Calu3 (cell line): ENCODE data around the gene IL17C. TPM values are rescaled to one million over a fixed set of nuclear protein-coding genes. Genes with fewer than 3 reads are reported as not detected.

ENCODE experiments used
- BruUV-seq: library from RNA; stranded (reverse); fragments of 400-500 nt; replicated peaks from 2 replicates; lab custom pipeline; 2021; lab: Mats Ljungman, UMichigan
- CTCF ChIA-PET: fragments of 300-600 bp; sonication (Branson Sonifier 250); formaldehyde crosslinking; loops from one replicate; lab custom pipeline; 2022; ENCODE audit warnings: antibody characterized with exemption; lab: Charles Lee
- DNase-seq: peaks from one replicate; pipeline ENCODE4 v3.0.0; 2022
- H3K27ac Mint-ChIP-seq: one replicate; pipeline ENCODE4 v1.8.0; 2022; ENCODE audit warnings: mixed read lengths; ENCODE audit not compliant: unreplicated experiment
- H3K27me3 Mint-ChIP-seq: one replicate; pipeline ENCODE4 v1.8.0; 2022; ENCODE audit warnings: mixed read lengths; ENCODE audit not compliant: unreplicated experiment
- H3K36me3 Mint-ChIP-seq: one replicate; pipeline ENCODE4 v1.8.0; 2022; ENCODE audit warnings: mild to moderate bottlenecking, moderate library complexity, mixed read lengths; ENCODE audit not compliant: insufficient read depth, unreplicated experiment
- H3K4me1 Mint-ChIP-seq: one replicate; pipeline ENCODE4 v1.8.0; 2022; ENCODE audit warnings: mild to moderate bottlenecking, low read depth, mixed read lengths; ENCODE audit not compliant: unreplicated experiment
- H3K4me3 Mint-ChIP-seq: one replicate; pipeline ENCODE4 v1.8.0; 2022; ENCODE audit warnings: mild to moderate bottlenecking, low read depth, moderate library complexity, mixed read lengths; ENCODE audit not compliant: unreplicated experiment
- H3K9me3 Mint-ChIP-seq: one replicate; pipeline ENCODE4 v1.8.0; 2022; ENCODE audit warnings: low read depth, mixed read lengths; ENCODE audit not compliant: unreplicated experiment
- intact Hi-C: fragments of 100-400 bp; cut with micrococcal nuclease; formaldehyde crosslinking; loops from one replicate; pipeline ENCODE4 v1.10.0; 2022; ENCODE audit not compliant: unreplicated experiment
- total RNA-seq: library from RNA; stranded (reverse); gene quantifications from 2 replicates; pipeline ENCODE4 v1.2.3, GENCODE V29; 2022
- TF ChIP-seq, protein P1 (sequence below): fragments of 200-600 bp; IDR thresholded peaks from one replicate; pipeline ENCODE4 v1.8.0; 2022; ENCODE audit warnings: antibody characterized with exemption; ENCODE audit not compliant: unreplicated experiment

Gene IL17C
- total RNA-seq, 1 experiment from 2014 or later, result not detected

DNA sequence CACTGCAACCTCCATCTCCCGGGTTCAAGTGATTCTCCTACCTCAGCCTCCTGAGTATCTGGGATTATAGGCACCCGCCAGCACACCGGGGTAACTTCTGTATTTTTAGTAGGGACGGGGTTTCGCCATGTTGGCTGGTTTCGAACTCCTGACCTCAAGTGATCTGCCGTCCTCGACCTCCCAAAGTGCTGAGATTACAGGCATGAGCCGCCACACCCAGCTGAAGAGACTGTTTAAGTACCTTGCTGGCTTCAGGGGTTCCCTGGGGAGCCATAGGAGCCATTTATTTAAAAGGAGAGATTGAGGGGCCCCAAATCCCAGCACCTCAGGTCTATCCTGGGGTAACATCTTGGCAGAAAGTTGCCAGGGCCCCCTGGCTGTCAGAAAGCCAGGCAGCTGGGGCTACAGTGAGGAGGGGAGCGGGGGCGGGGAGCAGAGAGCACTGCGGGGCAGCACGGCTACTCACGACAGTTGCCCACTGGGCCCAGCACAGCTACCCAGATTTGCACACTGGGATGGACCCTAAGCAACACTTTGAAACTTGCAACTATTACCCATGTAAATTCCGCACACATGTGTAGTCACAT is 46.3 kb downstream of the IL17C start:
- no TSS peak for BruUV-seq
- Mint-ChIP-seq H3K27me3 (peaks cover 61% of the 10 kb centered on the region), H3K36me3 (peaks cover 25% of the 10 kb centered on the region), H3K9me3 (no peaks in the 10 kb centered on the region), H3K4me1 (peaks cover 21% of the 10 kb centered on the region), H3K4me3 (peak overlapping the region; percentile 76), H3K27ac (no peak overlapping the region)
- CTCF ChIA-PET, result interaction anchor here (1.3 kb wide), 1 partner anchor 13 kb away, joined by 3 read pairs; no protein-coding TSS in a partner anchor
- intact Hi-C loops, result no loop called here
- TF ChIP-seq, protein P1, sequence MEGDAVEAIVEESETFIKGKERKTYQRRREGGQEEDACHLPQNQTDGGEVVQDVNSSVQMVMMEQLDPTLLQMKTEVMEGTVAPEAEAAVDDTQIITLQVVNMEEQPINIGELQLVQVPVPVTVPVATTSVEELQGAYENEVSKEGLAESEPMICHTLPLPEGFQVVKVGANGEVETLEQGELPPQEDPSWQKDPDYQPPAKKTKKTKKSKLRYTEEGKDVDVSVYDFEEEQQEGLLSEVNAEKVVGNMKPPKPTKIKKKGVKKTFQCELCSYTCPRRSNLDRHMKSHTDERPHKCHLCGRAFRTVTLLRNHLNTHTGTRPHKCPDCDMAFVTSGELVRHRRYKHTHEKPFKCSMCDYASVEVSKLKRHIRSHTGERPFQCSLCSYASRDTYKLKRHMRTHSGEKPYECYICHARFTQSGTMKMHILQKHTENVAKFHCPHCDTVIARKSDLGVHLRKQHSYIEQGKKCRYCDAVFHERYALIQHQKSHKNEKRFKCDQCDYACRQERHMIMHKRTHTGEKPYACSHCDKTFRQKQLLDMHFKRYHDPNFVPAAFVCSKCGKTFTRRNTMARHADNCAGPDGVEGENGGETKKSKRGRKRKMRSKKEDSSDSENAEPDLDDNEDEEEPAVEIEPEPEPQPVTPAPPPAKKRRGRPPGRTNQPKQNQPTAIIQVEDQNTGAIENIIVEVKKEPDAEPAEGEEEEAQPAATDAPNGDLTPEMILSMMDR, result no peak
- DNase-seq, result no peak

DNA sequence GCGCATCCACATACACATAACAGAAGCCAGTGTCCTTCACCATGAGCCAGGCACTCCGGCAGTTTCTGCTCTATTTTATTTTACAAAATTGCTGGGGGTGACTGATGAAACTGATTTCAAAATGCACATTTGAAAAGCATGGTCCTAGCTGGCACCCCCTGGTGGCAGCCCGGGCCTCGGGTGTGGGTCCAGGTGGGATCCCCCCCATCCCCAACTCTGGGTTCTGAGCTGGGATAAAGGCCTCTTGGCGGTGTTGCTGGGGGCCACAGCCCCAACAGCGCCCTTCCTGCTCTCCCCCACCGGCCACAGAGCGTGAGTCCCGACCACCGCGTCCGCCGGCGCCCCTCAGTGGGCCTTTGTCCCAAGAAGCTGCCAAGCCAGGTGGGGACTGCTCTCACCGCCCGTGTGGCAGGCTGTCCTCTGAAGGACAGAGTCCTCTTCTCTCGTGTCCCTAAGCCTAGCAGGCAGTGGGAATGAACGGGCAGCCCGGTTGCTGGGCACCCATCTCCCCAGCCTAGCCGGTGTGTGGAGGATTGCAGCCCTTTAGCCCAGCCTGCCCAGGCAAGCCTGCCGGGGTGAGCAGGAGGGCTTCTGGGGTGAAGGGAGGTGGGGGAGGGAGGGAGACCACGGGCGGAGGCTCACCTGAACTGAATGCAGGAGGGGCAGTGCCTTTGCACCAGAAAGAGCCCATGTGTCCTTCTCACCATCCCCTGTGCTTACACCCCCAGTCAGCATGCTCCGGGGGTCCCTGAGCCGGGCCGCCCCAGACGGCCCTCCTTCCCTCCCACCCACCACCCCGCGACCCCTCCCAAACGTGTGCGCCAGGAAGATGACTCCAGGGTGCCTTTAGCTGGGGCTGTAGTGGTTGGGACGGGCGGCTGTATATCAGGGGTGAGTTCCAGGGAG is 47.0 kb downstream of the IL17C start:
- DNase-seq, result peak; percentile 68
- peaks cover 25% of the 10 kb centered on the region for H3K36me3 Mint-ChIP-seq
- no TSS peak for BruUV-seq
- TF ChIP-seq, protein P1, result peak; percentile 76
- H3K4me3 Mint-ChIP-seq, result peak overlapping the region; percentile 76
- H3K9me3 Mint-ChIP-seq, result no peaks in the 10 kb centered on the region
- no peak overlapping the region for H3K27ac Mint-ChIP-seq
- CTCF ChIA-PET, result interaction anchor here (1.3 kb wide), 1 partner anchor 13 kb away, joined by 3 read pairs; no protein-coding TSS in a partner anchor
- H3K4me1 Mint-ChIP-seq, result peaks cover 21% of the 10 kb centered on the region
- intact Hi-C loops, result no loop called here
- H3K27me3 Mint-ChIP-seq, result peaks cover 66% of the 10 kb centered on the region

DNA sequence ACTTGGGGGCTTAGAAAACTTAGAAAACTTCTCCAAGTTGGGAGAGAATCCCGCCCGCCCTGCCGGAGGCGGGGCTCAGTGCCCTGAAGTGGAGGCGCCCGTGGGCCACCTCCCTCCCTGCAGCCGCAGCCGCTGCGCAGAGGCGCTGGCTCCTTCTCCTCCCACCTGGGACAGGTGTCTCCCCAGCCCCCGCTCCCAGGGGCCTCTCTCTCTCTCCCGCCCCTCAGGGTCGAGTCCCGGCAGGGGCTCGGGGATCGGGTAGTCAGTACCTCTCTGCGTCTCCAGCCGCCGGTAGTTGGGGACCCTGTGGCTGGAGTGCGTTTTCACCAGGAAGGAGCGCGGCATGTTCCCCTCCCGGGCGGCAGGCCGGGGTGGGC is 47.7 kb downstream of the IL17C start:
- Mint-ChIP-seq H3K36me3 (peaks cover 22% of the 10 kb centered on the region), H3K4me1 (peaks cover 18% of the 10 kb centered on the region), H3K9me3 (no peaks in the 10 kb centered on the region), H3K4me3 (peak overlapping the region; percentile 76), H3K27me3 (peaks cover 68% of the 10 kb centered on the region), H3K27ac (no peak overlapping the region)
- BruUV-seq, result no TSS peak
- intact Hi-C loops, result no loop called here
- DNase-seq, result no peak
- CTCF ChIA-PET, result interaction anchor here (1.3 kb wide), 1 partner anchor 14 kb away, joined by 3 read pairs; no protein-coding TSS in a partner anchor
- TF ChIP-seq, protein P1, result no peak

DNA sequence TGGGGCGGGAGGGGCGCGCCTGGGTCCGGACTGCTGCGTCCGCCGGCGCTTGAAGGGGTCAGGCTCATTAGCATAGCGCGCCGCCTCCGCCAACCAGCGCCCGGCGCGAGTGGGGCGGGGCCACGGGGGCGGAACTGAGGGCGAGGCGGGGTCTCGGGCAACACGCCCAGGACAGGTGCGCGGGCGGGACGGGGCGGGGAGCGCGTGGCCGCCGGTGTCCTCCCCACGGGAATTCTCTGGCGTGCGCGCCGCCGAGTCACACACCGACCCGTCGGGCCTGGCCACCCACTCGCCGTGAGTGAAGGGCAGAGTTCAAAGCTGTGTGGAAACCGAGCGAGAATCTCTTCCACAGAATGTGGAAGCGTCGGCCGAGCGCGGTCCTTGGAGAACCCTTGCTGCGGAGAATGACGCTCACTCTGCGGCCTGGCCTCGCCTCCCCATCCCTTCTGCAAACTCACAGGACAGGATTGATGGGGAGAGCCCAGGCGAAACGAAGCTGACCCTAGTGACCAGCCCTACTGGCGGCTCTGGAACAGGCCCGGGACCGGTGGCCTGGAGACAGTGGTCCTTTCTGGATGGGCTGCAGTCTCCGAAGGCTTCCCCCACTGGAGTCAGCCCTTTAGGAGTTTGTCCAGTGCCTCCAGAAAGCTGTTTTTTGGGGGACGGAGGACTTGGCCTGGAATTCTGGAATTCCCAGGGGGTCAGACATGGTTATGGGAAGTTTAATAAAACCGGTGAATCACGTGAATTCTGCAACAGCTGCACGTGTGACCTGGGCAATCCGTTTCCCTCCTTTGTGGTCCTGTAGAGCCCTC is 48.3 kb downstream of the IL17C start, which contains the start of gene SNAI3:
Gene SNAI3 (minus strand): TSS at position 69 of the 815 bp plus-strand sequence. CDS start 101 bp downstream, outside the sequence.
- intact Hi-C loops, result no loop called here
- TF ChIP-seq, protein P1, result no peak
- H3K9me3 Mint-ChIP-seq, result no peaks in the 10 kb centered on the region
- peaks cover 18% of the 10 kb centered on the region for H3K36me3 Mint-ChIP-seq
- peak; percentile 96 for DNase-seq
- BruUV-seq, result no TSS peak
- H3K27ac Mint-ChIP-seq, result no peak within 1 kb of the TSS
- CTCF ChIA-PET, result no interaction called here
- peaks cover 68% of the 10 kb centered on the region for H3K27me3 Mint-ChIP-seq
- peak within 1 kb of the TSS; percentile 76 for H3K4me3 Mint-ChIP-seq
- peaks cover 14% of the 10 kb centered on the region for H3K4me1 Mint-ChIP-seq
